GM06990 (cell line): ENCODE data around the gene ZBTB4.
"Not testable (repeated sequence)": the region's sequence is repeated elsewhere in the genome, so short reads cannot be mapped to it uniquely, and the experiment has no call there.

Experiments used
- DNase-seq: peaks from one replicate; pipeline ENCODE4 v3.0.0-alpha.2; 2011; ENCODE audit not compliant: insufficient read length; ENCODE audit errors: extremely low read depth
- H3K27me3 ChIP-seq: replicated peaks from 2 replicates; pipeline ENCODE4 v1.6.0; 2011; ENCODE audit warnings: low read length; ENCODE audit not compliant: control insufficient read depth, insufficient read depth
- H3K36me3 ChIP-seq: 2 replicates; pipeline ENCODE4 v1.5.1; 2011; ENCODE audit warnings: low read length; ENCODE audit not compliant: control insufficient read depth, insufficient read depth
- H3K4me3 ChIP-seq: replicated peaks from 2 replicates; pipeline ENCODE4 v1.5.1; 2011; ENCODE audit warnings: low read depth, mild to moderate bottlenecking, control low read depth, low read length
- CTCF ChIP-seq: IDR thresholded peaks from 2 replicates; pipeline ENCODE4 v1.5.1; 2011; ENCODE audit warnings: low read length, control low read depth, mild to moderate bottlenecking, inconsistent platforms; ENCODE audit not compliant: insufficient read depth, poor library complexity, severe bottlenecking

Gene ZBTB4

GRCh38 chr17:7475764-7476422, 3.5 kb downstream of the ZBTB4 start:
- TF ChIP-seq CTCF = no peak
- Histone ChIP-seq H3K4me3 (no peak overlapping the region), H3K36me3 (no peaks in the 10 kb centered on the region), H3K27me3 (no peaks in the 10 kb centered on the region)
- no peak for DNase-seq

DNA sequence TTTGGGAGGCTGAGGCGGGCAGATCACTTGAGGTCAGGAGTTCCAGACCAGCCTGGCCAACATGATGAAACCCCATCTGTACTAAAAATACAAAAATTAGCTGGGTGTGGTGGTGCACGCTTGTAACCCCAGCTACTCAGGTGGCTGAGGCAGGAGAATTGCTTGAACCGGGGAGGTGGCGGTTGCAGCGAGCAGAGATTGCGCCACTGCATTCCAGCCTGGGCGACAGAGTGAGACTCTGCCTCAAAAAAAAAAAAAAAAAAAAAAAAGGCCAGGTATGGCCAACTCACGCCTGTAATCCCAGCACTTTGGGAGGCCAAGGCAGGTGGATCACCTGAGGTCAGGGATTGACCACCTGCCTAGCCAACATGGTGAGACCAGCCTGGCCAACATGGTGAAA, 4.7 kb downstream of the ZBTB4 start:
- H3K36me3 ChIP-seq, H3K4me3 ChIP-seq, DNase-seq, H3K27me3 ChIP-seq: not testable (repeated sequence)

GRCh38 chr17:7471729-7472128, 7.7 kb downstream of the ZBTB4 start:
- H3K36me3 ChIP-seq = peaks cover 2% of the 10 kb centered on the region; the same call in 1 of the 2 replicates
- TF ChIP-seq CTCF = no peak
- H3K4me3 ChIP-seq = no peak overlapping the region
- H3K27me3 ChIP-seq = no peaks in the 10 kb centered on the region
- no peak for DNase-seq

DNA sequence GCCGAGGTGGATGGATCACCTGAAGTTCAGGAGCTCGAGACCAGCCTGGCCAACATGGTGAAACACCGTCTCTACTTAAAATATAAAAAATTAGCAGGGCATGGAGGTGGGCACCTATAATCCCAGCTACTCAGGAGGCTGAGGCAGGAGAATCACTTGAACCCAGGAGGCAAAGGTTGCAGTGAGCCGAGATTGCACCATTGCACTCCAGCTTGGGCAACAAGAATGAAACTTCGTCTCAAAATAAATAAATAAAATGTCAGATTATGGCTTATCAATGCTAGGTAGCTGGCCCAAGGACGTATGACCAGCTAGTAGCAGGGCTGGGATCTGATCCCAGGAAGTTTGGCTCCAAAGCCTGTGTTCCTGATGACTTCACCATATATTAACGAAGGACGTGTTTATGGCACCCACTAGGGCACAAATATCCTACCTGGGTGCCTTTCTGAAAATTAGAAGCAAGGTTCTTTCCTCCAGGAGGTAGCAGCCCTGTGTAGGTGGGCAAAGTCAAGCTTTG, 8.9 kb downstream of the ZBTB4 start:
- not testable (repeated sequence) for H3K36me3 ChIP-seq, H3K27me3 ChIP-seq, DNase-seq, H3K4me3 ChIP-seq

DNA sequence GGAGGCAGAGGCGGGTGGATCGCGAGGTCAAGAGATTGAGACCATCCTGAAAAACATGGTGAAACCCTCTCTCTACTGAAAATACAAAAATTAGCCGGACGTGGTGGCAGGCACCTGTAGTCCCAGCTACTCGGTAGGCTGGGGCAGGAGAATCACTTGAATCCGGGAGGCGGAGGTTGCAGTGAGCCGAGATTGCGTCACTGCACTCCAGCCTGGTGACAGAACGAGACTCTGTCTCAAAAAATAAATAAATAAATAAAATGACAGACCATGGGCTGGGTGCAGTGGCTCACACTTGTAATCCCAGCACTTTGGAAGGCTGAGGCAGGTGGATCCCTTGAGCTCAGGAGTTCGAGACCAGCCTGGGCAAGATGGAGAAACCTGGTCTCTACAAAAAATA, 9.6 kb downstream of the ZBTB4 start:
- not testable (repeated sequence) for H3K27me3 ChIP-seq, H3K4me3 ChIP-seq, H3K36me3 ChIP-seq, DNase-seq

DNA sequence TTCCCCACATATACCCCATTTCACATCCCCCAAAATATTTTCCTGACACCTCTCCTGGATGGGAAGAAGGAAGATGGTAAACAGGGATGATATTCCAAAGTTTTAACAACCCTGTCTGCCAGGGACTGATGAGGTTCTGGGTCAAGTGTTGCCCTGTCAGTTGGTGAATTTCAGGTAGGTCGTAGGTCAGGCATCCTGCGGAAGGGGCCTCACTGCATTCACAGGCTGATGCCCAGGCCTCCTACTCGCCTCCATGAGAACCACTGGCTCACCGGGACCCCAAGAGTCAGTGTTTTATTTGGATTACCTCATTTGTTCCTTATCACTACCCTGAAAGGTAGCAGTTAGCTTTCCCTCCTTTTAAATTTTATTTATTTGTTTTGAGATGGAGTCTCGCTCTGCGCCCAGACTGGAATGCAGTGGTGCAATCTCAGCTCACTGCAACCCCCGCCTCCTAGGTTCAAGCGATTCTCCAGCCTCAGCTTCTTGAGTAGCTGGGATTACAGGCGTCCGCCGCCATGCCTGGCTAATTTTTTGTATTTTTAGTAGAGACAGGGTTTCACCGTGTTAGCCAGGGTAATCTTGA, 10.5 kb downstream of the ZBTB4 start:
- no peak overlapping the region for H3K4me3 ChIP-seq
- no peaks in the 10 kb centered on the region for H3K27me3 ChIP-seq
- no peak for TF ChIP-seq CTCF
- DNase-seq = no peak
- peaks cover 4% of the 10 kb centered on the region for H3K36me3 ChIP-seq

GRCh38 chr17:7468290-7468689, 11.1 kb downstream of the ZBTB4 start:
- no peak for DNase-seq
- H3K4me3 ChIP-seq = no peak overlapping the region
- TF ChIP-seq CTCF = no peak
- no peaks in the 10 kb centered on the region for H3K27me3 ChIP-seq
- H3K36me3 ChIP-seq = peaks cover 4% of the 10 kb centered on the region
